GM18867 (cell line): ENCODE measurements around the gene KCNRG.
"Not testable (repeated sequence)": the region's sequence is repeated elsewhere in the genome, so short reads cannot be mapped to it uniquely, and the experiment has no call there.

Source experiments
- ATAC-seq: cut with Tn5 transposase; IDR thresholded peaks from one replicate; pipeline ENCODE4 v1.9.1; 2021; ENCODE audit warnings: mild to moderate bottlenecking, moderate library complexity; ENCODE audit not compliant: unreplicated experiment

The KCNRG gene, protein sequence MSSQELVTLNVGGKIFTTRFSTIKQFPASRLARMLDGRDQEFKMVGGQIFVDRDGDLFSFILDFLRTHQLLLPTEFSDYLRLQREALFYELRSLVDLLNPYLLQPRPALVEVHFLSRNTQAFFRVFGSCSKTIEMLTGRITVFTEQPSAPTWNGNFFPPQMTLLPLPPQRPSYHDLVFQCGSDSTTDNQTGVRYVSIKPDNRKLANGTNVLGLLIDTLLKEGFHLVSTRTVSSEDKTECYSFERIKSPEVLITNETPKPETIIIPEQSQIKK

GRCh38 chr13:50015258-50015657 is at the start of gene KCNRG:
KCNRG (plus strand) TSS chr13:50015444; CDS start chr13:50015494, 50 bp downstream.
- ATAC-seq = no peak

GRCh38 chr13:49967456-49967855 is 47.8 kb upstream of the KCNRG start:
- no peak for ATAC-seq

DNA sequence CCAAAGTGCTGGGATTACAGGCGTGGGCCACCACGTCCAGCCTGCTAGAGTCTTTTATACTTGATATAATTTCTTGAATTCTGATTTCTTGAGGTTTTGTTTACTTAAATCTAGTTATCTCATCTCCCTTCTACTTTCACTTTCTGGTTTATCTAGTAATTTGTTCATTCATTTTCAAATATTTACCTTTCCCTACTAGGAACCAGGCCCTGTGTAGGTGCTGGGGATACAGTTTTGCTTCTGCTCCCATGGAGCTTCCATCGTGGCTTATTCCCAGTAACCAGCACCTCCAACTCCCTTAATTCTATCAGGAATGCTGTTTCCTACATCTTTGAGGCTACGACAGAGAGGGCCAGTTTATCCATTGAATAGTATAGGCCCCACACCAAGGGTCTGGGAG is 42.5 kb upstream of the KCNRG start:
- ATAC-seq = no peak

GRCh38 chr13:49975826-49976225 is 39.4 kb upstream of the KCNRG start:
- no peak for ATAC-seq

- peak; percentile 60 for ATAC-seq
Measured at GRCh38 chr13:49976314-49977258, 38.7 kb upstream of the KCNRG start.

DNA sequence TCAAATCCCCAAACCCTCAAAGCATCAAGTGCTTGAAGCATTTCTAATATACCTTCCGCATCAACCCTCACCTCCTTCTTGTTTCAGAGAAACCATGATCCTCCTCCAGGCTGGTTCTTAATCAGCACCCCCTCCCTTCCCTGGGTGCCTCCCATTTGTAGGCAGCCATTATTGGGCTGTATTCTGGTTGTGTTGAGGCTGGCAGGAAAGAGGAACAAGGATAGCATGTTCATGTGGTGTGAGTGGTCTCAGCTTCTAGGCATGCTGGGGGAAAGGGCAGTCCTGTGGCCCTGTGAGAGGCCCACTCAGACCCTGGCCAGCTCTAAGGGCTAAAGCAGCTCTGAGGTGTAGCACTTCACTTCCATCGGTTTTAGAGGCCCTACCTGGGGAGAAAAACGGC is 37.3 kb upstream of the KCNRG start:
- ATAC-seq = no peak

- no peak for ATAC-seq
Measured at GRCh38 chr13:49980266-49980665, 35.0 kb upstream of the KCNRG start.

DNA sequence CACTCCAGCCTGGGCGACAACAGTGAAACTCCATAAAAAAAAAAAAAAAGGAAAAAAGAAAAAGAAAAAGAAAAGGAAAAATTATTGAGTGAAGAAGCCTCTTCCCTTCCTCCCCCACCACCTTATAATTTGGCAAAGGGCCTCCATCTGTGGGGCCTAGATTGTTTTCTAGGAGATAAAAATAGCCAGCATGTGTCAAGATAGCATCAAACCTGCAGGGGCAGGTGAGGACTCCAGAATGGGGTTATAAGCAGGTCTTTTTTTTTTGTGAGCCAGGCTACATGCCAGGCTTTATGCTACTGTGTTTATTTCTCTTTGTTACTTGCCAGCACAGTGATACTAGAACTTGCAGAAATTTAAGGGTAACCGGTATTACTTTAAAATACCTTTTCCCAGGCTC is 30.1 kb upstream of the KCNRG start:
- ATAC-seq = no peak

GRCh38 chr13:49986471-49986870 is 28.8 kb upstream of the KCNRG start:
- ATAC-seq = no peak

GRCh38 chr13:49990612-49991011 is 24.6 kb upstream of the KCNRG start:
- not testable (repeated sequence) for ATAC-seq

DNA sequence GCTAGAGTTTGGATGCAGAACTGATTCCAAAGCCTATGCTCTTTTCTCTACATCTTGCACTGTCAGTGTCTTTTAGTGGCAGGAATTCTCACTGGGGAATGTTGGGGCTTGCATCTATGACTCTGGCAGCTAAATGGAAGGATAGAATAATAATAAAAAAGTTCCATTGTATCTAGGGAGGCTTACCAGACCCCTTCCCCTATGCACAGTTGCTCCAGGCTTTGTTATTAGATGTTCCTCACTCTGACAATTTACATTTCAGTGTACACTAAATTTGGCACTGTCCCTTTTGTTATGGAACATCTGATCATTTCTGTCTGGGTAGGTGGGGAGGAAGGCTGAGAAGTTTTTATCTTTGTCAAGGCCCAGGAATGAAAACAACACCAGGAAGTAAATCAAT is 22.1 kb upstream of the KCNRG start:
- no peak for ATAC-seq

DNA sequence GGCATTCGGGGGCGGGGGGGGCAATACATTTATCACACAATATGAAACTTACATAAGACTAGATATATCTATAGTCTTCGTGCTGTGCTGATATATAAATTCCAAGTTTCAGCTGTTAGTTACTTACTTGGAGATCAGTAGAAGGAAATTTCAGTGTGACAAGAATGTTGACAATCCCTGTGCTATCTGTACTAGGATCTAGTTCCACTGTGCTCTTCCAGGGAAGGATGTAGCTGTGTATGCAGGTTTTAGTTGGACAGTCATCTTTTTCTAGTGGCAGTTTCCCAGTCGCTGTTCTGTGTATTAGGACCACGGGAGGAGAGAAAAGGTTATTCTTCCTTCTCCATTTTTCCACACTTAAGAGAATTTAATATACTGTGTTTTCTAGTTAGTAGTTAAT is 21.6 kb upstream of the KCNRG start:
- no peak for ATAC-seq

GRCh38 chr13:49995625-49996101 is 19.6 kb upstream of the KCNRG start:
- ATAC-seq = no peak

DNA sequence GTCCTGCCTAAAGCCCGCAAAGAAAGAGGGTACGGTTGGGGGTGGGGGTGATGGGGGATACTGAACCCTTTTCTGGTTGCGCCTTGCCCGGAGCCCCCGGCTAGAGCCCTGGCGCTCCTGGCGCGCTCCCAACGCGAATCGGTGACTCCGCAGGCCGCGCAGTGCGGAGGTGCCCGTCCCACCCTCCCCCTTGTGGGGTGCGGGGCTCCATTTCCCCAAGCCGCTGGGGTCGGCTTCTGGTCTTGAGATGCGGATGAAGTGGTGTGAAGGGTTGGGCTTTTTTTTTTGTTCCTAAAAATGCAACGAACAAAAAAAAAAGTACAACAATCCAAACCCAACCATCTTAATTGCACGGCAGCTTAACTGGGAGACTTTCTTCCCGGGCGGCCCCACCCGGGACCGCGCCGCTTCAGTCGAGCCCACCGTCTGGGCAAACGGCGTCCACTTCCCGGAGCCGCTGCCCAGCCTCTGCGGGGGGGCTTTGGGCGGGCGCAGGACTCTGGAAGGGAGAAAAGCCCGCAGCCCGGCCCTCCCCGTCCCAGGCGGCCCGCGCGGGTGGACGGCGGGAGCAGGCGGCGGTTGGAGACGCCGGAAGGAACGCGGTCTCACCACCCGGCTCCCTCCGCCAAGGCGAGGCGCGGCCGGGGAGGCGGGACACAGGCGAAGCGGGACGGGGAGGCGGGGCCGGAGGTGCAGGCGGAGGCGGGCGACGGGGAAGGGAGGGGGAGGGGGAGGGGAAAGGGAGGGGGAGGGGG is 18.9 kb upstream of the KCNRG start:
- ATAC-seq = peak; percentile 61

DNA sequence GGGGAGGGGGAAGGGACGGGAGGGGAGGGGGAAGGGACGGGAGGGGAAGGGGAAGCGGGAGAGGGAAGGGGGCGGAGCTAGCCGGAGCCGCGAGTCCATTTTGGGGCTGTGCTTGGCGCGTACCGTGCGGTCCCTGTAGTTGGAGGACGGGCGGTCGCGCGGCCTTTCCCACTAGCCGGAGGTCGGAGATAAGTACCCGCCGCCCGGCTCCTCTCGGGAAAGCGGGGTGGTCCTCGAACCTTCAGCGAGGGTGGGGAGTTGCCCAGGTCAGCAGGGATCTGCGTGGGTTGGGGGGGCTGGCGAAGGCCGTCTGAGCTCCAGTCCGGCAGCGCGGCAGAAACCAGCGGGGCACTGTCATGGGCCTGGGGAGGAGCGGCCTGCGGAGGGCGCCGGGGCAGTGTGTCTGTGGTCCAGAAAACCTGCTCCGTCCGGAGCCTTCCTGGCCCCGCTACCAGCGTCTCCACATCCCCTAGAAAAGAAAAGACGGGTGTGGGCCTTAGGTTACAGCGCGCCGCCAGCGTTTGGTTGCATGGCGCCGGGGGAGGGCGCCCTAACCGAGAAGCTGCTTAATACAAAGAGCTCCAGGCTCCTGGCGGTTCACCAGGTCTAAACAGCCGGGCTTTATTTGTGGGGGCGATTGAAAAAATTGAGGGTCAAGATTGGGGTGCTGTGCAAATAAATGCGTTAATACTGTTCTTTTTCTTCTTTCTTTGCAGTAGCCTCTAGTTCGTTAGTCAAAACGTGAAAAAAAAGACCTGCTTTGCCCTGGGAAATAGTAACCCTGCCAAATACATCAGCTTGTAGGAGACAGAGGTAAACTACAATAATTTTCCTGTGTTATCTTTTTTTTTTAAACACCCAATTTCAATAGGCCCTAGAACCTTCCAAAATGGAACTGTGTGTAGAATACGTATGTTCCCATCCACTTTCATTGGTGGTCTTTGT is 18.0 kb upstream of the KCNRG start, which contains the start of gene TRIM13:
TRIM13 (plus strand) TSS at position 92 of the 945 bp plus-strand sequence. CDS start 14,899 bp downstream, outside the sequence.
- peak; percentile 80 for ATAC-seq

DNA sequence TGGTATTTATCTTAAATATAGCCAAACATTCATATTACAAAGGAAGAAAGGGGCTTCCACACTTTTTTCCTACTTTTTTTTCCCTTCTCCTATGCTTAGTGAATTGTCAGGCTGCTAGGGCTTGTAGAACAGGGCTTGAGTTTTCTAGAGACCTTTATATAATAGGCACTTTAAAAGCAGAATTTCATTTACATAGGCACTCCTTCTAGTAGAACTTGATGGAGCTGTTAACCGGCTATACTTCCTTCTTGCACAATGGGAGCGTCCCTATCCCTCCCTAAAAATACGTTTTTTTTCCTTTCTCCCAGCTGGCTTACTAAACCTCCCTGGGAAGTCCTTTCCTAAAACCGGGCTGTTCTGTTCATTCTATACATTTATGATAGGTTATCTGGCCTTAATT is 17.3 kb upstream of the KCNRG start:
- no peak for ATAC-seq

GRCh38 chr13:49998714-49999624 is 16.3 kb upstream of the KCNRG start:
- ATAC-seq = no peak

DNA sequence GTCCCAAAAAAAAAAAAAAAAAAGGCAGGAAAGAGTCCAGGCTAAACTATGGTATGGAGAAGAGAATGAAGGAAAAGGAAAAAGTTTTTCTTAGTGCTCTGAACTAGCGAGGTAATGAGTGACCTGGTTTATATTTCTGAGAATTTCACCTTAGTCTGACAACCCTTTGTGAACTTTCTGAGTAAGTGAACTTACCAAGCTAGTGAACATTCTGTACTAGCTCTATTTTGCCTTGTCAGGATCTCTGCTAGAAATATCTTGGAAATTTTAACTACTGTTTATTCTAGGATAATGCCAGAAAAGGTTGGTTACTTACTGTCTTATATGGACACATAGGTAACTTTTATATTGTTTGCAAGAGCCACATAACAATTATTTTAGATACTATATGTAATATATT is 14.0 kb upstream of the KCNRG start:
- no peak for ATAC-seq
